Endothelial cell (in vitro differentiated cells): Measurements from ENCODE around the gene TRIP6. TPM values are rescaled to one million over a fixed set of nuclear protein-coding genes. Genes with fewer than 3 reads are reported as not detected.
A peak's percentile ranks its signal among the peaks of the same experiment; 100 is the strongest.

Experiments used
- DNase-seq: peaks from one replicate; pipeline ENCODE4 v3.0.0; 2021; ENCODE audit warnings: low spot score
- H3K27ac Mint-ChIP-seq: one replicate; pipeline ENCODE4 v1.8.0; 2021; ENCODE audit warnings: mixed read lengths, inconsistent platforms; ENCODE audit not compliant: unreplicated experiment
- H3K27me3 Mint-ChIP-seq: one replicate; pipeline ENCODE4 v1.8.0; 2021; ENCODE audit warnings: mild to moderate bottlenecking, moderate library complexity, mixed read lengths, inconsistent platforms; ENCODE audit not compliant: unreplicated experiment
- H3K36me3 Mint-ChIP-seq: one replicate; pipeline ENCODE4 v1.8.0; 2021; ENCODE audit warnings: mild to moderate bottlenecking, low read depth, mixed read lengths, inconsistent platforms; ENCODE audit not compliant: unreplicated experiment
- H3K4me1 Mint-ChIP-seq: one replicate; pipeline ENCODE4 v1.8.0; 2021; ENCODE audit warnings: mild to moderate bottlenecking, mixed read lengths, inconsistent platforms; ENCODE audit not compliant: unreplicated experiment
- H3K4me3 Mint-ChIP-seq: one replicate; pipeline ENCODE4 v1.8.0; 2021; ENCODE audit warnings: mild to moderate bottlenecking, mixed read lengths, inconsistent platforms; ENCODE audit not compliant: unreplicated experiment
- H3K9me3 Mint-ChIP-seq: one replicate; pipeline ENCODE4 v1.8.0; 2021; ENCODE audit warnings: mixed read lengths, inconsistent platforms; ENCODE audit not compliant: unreplicated experiment
- long read RNA-seq: library from polyadenylated mRNA; unstranded; transcript quantifications from one replicate; pipeline ENCODE4 v2.0.0, GENCODE V29; 2020; ENCODE audit not compliant: unreplicated experiment
- total RNA-seq: library from RNA; stranded (reverse); fragmentation: NEBNext Ultra II Directional; extraction: Animal tissue kit (Norgen Biotek cat#: 25700); gene quantifications from one replicate; pipeline ENCODE4 v1.2.1, GENCODE V29; 2021; ENCODE audit not compliant: unreplicated experiment
- TF ChIP-seq, protein P1 (sequence below): fragments of 200-600 bp; sonication (generic); IDR thresholded peaks from one replicate; pipeline ENCODE4 v1.5.0; 2021; ENCODE audit warnings: antibody characterized with exemption; ENCODE audit not compliant: unreplicated experiment

The TRIP6 gene, protein sequence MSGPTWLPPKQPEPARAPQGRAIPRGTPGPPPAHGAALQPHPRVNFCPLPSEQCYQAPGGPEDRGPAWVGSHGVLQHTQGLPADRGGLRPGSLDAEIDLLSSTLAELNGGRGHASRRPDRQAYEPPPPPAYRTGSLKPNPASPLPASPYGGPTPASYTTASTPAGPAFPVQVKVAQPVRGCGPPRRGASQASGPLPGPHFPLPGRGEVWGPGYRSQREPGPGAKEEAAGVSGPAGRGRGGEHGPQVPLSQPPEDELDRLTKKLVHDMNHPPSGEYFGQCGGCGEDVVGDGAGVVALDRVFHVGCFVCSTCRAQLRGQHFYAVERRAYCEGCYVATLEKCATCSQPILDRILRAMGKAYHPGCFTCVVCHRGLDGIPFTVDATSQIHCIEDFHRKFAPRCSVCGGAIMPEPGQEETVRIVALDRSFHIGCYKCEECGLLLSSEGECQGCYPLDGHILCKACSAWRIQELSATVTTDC
- 93.8 TPM for total RNA-seq
- long read RNA-seq, transcript TRIP6-201 (9 exons, 1,942 nt) = major isoform, 30 of 47 reads
- long read RNA-seq, transcript TRIP6-209 (8 exons, 1,303 nt) = minor isoform, 6 of 47 reads
- long read RNA-seq, partial matches to known transcripts = 7 of 47 reads
- long read RNA-seq, other reads (novel, unspliced or antisense) = 4 of 47 reads

DNA sequence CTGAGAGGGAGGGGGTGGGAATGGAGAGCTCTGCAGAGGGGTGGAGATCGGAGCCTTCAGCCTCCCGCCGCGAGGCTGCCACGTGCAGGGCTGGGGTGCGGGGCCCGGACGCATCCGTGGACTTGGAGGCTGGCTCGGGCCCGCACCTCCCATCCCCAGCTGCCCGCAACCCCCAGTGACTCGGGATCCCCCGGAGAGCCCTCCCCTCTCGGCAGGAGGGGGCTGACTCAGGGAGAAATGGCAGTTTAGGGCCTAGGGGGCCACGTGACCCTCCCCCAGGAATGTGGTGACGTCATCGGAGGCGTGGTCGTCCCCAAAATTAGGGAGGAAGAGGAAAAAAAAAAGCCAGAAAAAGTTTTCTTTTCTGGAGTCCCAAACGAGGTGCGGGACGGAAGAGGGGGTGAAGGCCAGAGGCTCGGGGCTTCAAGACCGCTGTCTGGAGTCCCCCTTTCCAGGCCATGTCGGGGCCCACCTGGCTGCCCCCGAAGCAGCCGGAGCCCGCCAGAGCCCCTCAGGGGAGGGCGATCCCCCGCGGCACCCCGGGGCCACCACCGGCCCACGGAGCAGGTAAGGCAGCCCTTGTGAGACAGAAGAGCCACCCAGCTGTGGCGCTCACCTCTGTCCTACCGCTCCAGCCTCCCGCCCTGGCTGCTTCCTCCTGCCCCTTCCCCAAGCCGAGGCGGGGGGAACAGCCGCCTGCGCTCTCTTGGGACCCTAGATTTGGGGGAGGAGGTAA, at the start of gene TRIP6:
TSS of gene TRIP6 (plus strand) at position 348 of the 736 bp plus-strand sequence. CDS start at position 459, 111 bp downstream.
- Mint-ChIP-seq H3K4me3 (peak within 1 kb of the TSS; percentile 95), H3K9me3 (no peaks in the 10 kb centered on the region), H3K4me1 (peaks cover 21% of the 10 kb centered on the region), H3K36me3 (peaks cover 26% of the 10 kb centered on the region), H3K27ac (peak within 1 kb of the TSS; percentile 95), H3K27me3 (peaks cover 13% of the 10 kb centered on the region)
- DNase-seq = peak; percentile 70
- TF ChIP-seq, protein P1, sequence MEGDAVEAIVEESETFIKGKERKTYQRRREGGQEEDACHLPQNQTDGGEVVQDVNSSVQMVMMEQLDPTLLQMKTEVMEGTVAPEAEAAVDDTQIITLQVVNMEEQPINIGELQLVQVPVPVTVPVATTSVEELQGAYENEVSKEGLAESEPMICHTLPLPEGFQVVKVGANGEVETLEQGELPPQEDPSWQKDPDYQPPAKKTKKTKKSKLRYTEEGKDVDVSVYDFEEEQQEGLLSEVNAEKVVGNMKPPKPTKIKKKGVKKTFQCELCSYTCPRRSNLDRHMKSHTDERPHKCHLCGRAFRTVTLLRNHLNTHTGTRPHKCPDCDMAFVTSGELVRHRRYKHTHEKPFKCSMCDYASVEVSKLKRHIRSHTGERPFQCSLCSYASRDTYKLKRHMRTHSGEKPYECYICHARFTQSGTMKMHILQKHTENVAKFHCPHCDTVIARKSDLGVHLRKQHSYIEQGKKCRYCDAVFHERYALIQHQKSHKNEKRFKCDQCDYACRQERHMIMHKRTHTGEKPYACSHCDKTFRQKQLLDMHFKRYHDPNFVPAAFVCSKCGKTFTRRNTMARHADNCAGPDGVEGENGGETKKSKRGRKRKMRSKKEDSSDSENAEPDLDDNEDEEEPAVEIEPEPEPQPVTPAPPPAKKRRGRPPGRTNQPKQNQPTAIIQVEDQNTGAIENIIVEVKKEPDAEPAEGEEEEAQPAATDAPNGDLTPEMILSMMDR = no peak

DNA sequence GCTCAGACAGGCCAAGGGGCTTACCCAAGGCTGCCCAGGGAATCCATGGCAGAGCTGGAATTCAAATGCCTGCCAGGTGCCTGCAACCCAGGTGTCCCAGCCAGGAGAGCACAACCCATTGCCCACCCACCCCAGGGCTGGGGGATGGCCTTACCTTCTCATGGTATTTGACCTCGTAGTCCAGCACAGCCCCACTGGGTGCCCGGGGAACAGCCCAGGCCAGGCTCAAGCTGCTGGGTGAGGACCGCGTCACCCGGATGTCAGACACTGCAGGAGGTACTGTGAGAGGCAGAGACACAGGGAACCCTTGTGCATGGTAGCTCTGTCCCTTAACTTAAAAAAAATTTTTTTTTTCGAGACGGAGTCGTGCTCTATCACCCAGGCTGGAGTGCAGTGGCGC, 48.8 kb upstream of the TRIP6 start:
- peaks cover 1% of the 10 kb centered on the region for H3K27me3 Mint-ChIP-seq
- no peak overlapping the region for H3K4me3 Mint-ChIP-seq
- no peak overlapping the region for H3K27ac Mint-ChIP-seq
- H3K4me1 Mint-ChIP-seq = peaks cover 12% of the 10 kb centered on the region
- H3K9me3 Mint-ChIP-seq = no peaks in the 10 kb centered on the region
- H3K36me3 Mint-ChIP-seq = peaks cover 36% of the 10 kb centered on the region
- TF ChIP-seq, protein P1 = no peak
- DNase-seq = no peak

DNA sequence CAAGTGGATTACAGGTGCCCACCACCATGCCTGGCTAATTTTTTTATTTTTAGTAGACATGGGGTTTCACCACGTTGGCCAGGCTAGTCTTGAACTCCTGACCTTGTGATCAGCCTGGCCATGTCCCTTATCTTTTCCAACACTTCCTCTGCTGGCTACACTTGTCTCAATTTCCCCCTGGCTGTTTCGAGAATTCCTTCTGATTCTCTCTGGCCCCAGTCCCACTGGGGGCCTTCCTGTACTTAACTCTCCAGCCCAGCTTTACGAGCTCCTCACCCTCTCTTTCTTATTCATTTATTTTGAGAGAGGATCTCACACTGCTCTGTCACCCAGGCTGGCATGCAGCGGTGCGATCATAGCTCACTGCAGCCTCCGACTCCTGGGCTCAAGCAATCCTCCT, 48.4 kb upstream of the TRIP6 start:
- peaks cover 1% of the 10 kb centered on the region for H3K27me3 Mint-ChIP-seq
- H3K4me1 Mint-ChIP-seq = peaks cover 12% of the 10 kb centered on the region
- peak overlapping the region; percentile 61 for H3K4me3 Mint-ChIP-seq
- no peak for DNase-seq
- H3K9me3 Mint-ChIP-seq = no peaks in the 10 kb centered on the region
- H3K27ac Mint-ChIP-seq = no peak overlapping the region
- TF ChIP-seq, protein P1 = no peak
- H3K36me3 Mint-ChIP-seq = peaks cover 36% of the 10 kb centered on the region

DNA sequence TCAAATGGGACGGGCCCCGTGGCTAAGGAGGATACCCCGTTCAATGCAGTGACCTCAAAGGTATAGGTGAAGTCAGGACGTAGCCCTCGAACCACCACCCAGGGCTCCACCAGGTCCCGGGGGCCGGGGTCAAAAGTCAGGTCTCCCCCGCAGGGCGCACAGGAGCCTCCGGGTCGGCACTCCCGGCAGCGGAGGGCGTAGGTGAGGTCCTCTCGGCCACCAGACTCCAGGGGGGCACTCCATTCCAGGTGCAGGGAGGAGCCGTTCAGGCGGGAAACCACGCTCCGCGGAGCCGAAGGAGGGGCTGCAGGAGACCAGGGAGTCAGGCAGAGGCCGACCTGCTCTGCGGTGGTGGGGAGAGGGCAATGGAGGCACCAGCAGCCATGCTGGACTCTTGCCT, 47.6 kb upstream of the TRIP6 start:
- TF ChIP-seq, protein P1 = no peak
- Mint-ChIP-seq H3K4me3 (peak overlapping the region; percentile 79), H3K27ac (no peak overlapping the region), H3K36me3 (peaks cover 40% of the 10 kb centered on the region), H3K9me3 (no peaks in the 10 kb centered on the region), H3K4me1 (peaks cover 12% of the 10 kb centered on the region), H3K27me3 (peaks cover 1% of the 10 kb centered on the region)
- no peak for DNase-seq
